Middle frontal gyrus (tissue), 1 donor: Measurements from ENCODE around the gene IGF2BP2.
"Not testable (repeated sequence)": the region's sequence is repeated elsewhere in the genome, so short reads cannot be mapped to it uniquely, and the experiment has no call there.

Experiments
- DNase-seq: peaks from one replicate; pipeline ENCODE4 v3.0.0-alpha.2; 2015; ENCODE audit warnings: low spot score; ENCODE audit errors: extremely low spot score

Gene IGF2BP2

DNA sequence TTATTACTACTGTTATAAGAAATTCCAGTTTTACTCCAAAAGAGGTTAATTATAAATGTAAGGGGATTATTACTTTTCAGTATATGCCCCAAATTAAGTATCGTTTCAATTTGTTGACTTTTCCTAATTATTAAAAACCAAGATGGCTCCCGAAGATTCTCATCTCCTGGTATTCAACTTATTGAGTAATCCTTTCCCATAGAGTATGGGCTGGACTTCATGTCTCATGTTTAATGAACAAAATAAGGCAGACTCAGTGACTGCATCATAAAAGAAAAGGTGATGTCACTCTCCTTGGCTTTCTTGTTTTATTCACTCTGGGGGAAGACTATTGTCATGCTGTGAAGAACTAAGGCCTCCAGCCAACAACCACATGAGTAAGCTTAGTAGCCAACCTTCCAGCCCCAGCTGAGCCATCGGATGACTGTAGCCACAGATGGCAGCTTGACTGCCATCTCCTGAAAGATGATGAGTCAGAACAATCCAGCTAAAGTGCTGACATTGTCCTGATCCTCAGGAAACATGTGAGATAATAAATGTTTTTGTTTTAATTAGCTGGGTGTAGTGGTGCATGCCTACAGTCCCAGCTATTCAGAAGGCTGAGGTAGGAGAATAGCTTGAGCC is 17.3 kb downstream of the IGF2BP2 start:
- DNase-seq: no peak

DNA sequence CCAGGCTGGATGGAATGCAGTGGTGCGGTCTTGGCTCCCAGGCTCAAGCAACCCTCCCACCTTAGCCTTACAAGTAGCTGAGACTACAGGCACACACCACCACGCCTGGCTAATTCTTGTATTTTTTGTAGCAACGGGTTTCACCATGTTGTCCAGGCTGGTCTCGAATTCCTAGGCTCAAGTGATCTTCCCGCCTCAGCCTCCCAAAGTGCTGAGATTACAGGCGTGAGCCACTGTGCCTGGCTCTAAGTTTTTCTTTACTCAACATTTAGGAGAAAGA is 26.1 kb downstream of the IGF2BP2 start:
- DNase-seq: not testable (repeated sequence)

GRCh38 chr3:185797993-185798830 is 26.6 kb downstream of the IGF2BP2 start:
- DNase-seq: no peak

DNA sequence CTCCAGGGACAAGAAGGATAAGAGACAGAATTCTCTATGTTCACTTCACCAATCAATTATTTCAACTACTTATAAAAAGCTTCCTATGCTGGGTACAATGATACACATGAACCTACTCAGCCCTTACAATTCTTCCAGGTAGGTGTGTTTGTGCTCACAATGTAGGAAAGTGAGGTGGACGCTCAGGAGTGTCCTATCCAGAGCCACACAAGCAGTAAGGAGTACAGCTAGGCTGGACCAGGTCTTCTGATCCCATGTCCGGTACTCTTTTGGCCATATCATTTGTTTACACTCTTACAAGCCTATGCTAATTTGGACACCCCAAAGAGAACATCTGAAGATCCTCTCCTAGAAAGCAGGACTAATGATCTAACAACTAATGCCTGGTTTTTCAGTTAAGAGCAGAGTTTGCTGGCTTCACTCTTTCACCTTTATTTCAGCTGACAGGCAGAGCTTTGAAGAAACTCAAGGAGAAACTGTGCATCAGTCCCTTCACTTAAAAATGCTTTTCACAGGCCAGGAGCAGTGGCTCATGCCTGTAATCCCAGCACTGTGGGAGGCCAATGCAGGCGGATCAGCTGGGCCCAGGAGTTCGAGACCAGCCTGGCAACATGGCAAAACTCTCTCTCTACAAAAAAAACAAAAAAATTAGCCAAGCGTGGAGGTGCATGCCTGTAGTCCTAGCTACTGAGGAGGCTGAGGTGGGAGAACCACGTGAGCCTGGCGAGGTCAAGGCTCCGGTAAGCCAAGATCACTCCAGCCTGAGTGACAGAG is 27.5 kb downstream of the IGF2BP2 start:
- no peak for DNase-seq

DNA sequence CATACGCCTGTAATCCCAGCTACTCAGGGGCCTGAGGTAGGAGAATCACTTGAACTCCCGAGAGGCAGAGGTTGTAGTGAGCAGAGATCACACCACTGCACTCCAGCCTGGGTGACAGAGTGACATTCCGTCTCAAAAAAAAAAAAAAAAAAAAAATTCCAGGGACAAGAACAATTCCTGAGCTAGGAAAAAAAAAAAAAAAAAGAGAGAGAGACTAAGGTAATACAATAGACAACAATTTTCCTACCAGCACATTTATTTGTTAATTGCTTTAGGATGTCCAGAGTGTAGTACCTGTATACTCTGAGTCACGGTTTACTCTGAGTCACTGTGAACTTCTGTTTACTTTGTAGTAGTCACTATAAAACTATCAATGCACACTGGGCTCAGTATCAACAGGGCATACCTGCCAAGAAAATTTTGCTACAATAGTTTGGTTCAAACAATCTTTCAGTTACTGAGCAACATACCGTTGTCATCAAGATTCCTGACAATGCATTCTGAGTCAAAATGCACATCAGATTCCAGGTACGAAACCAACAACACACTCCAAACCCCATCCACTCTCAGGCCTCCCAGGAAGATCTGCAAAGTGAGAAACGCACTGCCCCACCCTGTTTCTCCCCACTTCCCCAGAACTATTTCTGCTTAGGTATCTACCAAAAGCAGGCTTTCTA is 28.3 kb downstream of the IGF2BP2 start:
- no peak for DNase-seq

DNA sequence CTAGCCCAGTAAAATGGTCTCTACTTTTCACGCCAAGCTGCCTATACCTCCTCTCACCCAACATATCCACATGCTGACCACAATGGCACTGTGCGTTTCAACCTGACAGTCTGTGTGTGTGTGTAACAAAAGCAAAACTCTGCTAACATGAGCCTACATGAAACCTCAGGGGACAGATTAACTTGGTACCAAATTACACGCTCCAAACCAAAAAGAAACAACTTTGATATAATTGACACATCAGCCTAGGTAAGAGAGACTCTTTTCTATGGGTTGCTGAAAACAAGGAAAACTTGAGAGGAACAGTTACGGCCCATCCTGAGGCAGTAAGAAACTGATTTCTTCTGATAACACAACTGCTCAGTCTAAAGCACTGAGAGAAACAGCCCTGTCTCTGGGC is 31.5 kb downstream of the IGF2BP2 start:
- no peak for DNase-seq

GRCh38 chr3:185792955-185793354 is 31.9 kb downstream of the IGF2BP2 start:
- no peak for DNase-seq

GRCh38 chr3:185789891-185790830 is 34.7 kb downstream of the IGF2BP2 start:
- no peak for DNase-seq

GRCh38 chr3:185789134-185789533 is 35.7 kb downstream of the IGF2BP2 start:
- no peak for DNase-seq

GRCh38 chr3:185788292-185788691 is 36.5 kb downstream of the IGF2BP2 start:
- no peak for DNase-seq

DNA sequence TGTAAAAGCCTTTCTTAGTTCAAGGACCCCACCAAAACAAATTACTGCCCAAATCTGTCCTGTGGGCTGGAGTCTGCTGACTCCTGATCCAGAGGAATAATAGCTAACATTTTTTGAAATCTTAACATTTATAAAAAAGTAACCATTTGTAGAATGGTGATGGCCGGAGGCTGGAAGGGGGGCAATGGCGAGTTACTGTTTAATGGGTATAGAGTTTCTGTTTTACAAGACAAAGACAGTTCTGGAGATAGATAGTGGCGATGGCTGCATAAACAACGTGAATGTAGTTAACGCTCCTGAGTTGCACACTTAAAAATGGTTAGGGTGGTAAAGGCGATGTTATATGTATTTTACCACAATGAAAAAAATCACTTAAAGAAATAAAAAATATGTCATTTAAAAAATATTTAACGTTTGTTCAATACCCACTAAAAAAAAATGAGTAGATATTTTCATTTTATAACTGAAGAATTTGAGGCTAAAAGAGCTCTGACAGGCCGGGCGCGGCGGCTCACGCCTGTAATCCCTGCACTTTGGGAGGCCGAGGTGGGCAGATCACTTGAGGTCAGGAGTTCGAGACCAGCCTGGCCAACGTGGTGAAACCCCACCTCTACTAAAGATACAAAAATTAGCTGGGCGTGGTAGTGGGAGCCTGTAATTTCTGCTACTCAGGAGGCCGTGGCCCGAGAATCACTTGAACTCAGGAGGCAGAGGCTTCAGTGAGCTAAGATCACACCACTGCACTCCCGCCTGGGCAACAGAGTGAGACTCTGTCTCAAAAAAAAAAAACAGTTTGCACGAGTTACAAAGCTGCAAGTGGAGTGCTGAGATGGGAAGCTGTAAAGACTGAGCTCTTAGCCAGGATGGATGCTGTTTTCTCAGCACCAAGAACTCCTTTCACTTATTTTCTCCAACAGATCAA is 37.6 kb downstream of the IGF2BP2 start:
- no peak for DNase-seq

- DNase-seq: not testable (repeated sequence)
Observed at GRCh38 chr3:185786258-185786657, 38.6 kb downstream of the IGF2BP2 start.

- DNase-seq: no peak
Observed at GRCh38 chr3:185784317-185784716, 40.5 kb downstream of the IGF2BP2 start.

- no peak for DNase-seq
Observed at GRCh38 chr3:185781759-185782158, 43.1 kb downstream of the IGF2BP2 start.

DNA sequence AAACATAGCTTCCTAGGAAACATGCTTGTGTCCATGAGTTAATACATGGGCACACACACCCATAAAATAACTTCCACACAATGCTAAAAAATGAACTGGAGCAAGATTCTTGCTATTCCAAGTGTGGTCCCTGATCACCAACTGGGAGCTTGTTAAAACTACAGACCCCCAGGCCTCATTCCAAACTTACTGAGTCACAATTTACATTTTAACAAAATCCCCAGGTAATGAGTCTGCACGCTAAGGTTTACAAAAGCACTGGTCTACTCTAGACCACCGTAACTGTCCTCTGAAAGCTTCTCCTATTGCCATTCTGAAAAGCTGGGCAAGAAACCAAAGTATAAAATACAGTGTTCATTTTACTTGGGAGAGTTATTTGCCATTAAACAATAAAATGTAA is 45.4 kb downstream of the IGF2BP2 start:
- no peak for DNase-seq

GRCh38 chr3:185778821-185779220 is 46.0 kb downstream of the IGF2BP2 start:
- DNase-seq: no peak

DNA sequence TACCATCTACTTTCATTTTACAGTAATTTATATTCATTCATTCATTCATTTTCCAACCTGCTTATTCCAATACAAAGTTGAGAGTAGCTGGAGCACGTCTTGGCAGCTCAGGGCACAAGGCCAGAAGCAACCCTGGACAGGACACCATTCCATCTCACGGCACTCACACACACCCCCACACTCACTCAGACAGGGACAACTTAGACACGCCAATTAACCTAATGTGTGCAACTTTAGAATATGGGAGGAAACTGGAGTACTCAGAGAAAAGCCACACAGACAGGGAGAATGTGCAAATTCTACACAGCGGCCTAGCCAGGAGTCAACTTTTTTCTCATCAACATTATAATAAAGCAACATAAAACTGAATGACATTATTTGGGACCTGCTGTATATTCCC is 46.7 kb downstream of the IGF2BP2 start:
- no peak for DNase-seq

- DNase-seq: no peak
Observed at GRCh38 chr3:185770109-185770508, 54.7 kb downstream of the IGF2BP2 start.

DNA sequence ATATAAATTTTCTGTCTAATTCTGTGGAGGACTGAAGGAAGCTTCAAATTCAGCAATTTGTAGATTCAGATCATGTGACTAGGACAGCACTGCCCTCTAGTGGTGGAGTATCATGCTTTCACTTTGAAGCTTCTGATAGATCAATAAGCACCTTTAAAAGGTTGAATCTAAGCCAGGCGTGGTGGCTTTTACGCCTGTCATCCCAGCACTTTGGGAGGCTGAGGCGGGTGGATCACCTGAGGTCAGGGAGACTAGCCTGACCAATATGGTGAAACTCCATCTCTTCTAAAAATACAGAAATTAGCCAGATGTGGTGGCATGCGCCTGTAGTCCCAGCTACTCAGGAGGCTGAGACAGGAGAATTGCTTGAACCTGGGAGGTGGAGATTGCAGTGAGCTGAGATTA is 56.3 kb downstream of the IGF2BP2 start:
- DNase-seq: not testable (repeated sequence)
